NOMO-1 (cell line): ENCODE results near the gene SMPX.

Experiments
- DNase-seq, 2 experiments: peaks; one replicate each; lab custom pipeline; 2025; ENCODE audit not compliant: unreplicated experiment in 2 of 2; lab: John Stamatoyannopoulos, UW

Gene SMPX

GRCh38 chrX:21659320-21659719 is 98.6 kb downstream of the SMPX start:
- DNase-seq: no peak

GRCh38 chrX:21658746-21659145 is 99.2 kb downstream of the SMPX start:
- DNase-seq: no peak

DNA sequence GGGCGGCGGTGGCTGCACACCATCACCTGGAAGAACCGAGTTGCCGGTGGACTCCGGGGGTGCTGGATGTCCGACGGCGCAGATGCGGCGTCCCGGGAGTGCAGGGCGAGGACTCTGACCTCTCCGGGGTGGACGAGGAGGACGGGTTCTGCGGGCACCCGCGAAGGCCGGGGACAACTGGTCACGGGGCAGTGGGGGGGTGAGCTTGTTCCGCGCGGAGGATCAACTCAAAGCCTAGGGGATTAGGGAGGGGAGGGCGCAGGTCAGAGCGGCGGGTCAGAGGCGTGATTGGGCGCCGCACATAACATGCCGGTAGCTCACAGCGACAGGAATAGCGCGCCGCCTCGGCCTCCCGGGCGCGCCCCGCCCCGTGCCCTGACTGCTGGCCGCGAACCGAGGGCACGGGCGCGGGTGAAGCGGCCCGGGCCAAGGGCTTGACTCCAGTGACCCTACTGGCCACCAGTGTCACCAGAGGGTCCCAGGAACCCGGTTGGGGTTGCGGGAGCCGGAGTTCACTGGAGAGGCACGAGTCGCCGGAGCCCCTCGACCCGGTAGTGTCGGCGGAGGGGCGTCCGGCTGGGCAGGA is 99.7 kb downstream of the SMPX start, which contains the start of gene KLHL34:
KLHL34 (minus strand) TSS at position 179 of the 586 bp plus-strand sequence. CDS start 542 bp downstream, outside the sequence.
- no peak for DNase-seq

DNA sequence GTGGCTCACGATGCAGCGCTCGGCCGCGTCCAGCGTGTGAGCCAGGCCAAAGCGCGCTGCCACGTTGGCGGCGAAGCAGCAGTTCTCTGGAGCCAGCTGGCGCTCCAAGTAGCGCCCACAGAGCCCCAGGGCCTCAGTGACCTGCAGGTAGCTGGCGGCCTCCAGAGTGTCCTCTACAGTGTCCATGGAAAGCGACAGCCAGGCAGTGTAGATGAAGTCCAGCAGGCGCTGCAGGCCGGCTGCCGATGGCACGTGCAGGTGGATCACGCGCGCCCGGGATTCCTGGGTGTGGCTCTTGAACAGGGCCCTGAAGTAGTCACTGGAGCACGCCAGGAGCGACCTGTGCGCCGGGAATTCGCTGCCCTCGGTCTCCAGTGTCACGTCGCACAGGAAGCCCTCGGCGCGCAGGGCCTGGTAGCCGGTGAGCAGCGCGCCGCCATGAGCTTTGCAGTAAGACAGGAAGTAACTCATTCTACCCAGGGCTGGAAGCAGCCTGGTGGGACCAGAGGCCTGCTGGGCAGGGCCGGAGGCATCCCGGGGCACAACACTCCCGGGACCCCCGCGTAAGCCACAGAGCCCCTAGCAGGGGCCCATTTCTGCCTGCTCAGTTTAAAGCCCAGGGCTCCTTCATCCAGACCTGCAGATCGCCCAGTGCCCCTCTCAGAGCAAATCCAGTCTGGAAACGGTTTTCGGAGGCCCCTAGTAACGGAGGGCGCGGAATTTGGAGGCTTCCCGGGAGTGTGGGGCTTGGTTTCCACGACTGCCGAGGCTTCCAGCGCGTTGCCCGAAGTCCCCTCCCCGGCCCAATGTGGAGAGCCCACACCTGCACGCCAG is 100.4 kb downstream of the SMPX start:
- DNase-seq: no peak

DNA sequence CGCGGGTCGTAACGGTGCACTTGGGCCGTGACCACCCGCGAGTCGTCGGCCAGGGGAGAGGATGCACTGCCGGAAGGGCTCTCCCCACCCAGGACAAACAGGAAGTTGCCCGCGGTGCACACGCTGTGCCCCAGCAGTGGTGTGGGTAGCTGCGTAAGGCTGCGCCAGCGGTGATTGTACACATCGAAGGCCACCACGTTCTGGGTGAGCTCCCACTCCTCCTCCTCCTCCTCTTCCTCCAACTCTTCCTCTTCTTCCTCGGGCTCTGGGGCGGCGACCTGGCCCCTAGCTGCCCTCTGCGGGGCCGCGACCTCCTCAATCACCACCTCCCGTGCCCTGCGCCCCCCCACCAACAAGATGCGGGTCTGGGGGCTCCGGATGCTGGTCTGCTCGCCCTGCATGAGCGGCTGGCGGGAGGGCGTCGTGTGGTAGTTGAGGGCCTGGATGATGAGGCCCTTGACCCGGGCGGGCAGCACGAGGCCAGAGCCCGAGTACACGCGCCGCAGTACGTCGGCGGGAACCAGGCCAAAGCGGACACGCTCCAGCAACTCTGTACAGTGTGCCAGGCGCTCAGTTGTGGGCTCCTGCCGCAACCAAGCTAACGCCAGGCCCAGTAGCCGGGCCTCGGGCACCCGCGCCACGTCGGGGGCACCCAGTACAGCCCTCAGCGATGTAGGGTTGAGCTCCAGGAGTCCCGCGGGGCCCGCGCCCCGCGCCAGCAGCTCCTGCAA is 101.2 kb downstream of the SMPX start:
- DNase-seq: no peak
